ENCODE measurements around the gene SPRING1. TPM values are rescaled to one million over a fixed set of nuclear protein-coding genes. Genes with fewer than 3 reads are reported as not detected.

SPRING1 gene
- total and polyA plus RNA-seq, 2 of the 13 experiments (the other 11 are each of a cell fraction or from before 2014, with no cell fraction given) = 20.0 to 51.8 TPM

GRCh38 chr12:116774020-116774419, 36.2 kb upstream of the SPRING1 start:
- Histone ChIP-seq H3K79me2 (ENCODE audit: insufficient read depth, low read length) (no peaks in the 10 kb centered on the region), H3K36me3 (replicated peaks in 1 of 2; ENCODE audit: control insufficient read depth in 1 of 2, insufficient read depth in 2 of 2, low read length in 2 of 2) (no peaks in the 10 kb centered on the region), H3K9ac (ENCODE audit: insufficient read depth, low read depth, low read length) (no peak overlapping the region), H3K27me3 (ENCODE audit: control insufficient read depth in 1 of 2, insufficient read depth in 2 of 2, low read length in 2 of 2) (no peaks in the 10 kb centered on the region), H2AFZ (ENCODE audit: low read length) (no peak overlapping the region), H3K27ac (ENCODE audit: extremely low read length, insufficient read depth, low read length) (no peak overlapping the region), H3K4me3 (replicated peaks in 1 of 3; ENCODE audit: insufficient read depth in 1 of 3, low read depth in 2 of 3, low read length in 3 of 3) (no peak overlapping the region), H4K20me1 (ENCODE audit: insufficient read depth, low read length) (no peaks in the 10 kb centered on the region), H3K9me3 (ENCODE audit: low read length) (no peaks in the 10 kb centered on the region), H3K4me1 (ENCODE audit: insufficient read depth, low read length) (no peaks in the 10 kb centered on the region), H3K4me2 (ENCODE audit: low read depth, low read length) (no peak overlapping the region)
- FAIRE-seq (no peak), DNase-seq (ENCODE audit: low spot score) (no peak), ATAC-seq (no peak)
- BruUV-seq (replicated peaks) = no TSS peak
- 69% methylated on average over 4 of the region's 4 CpGs for WGBS (ENCODE audit: low lambda C conversion rate)
- ChIA-PET CTCF (ENCODE audit: low intra/inter-chr PET ratio, low total read pairs) (no interaction called here), POLR2A (no interaction called here)
- intact Hi-C loops (cut with micrococcal nuclease; ENCODE audit: unreplicated experiment) = no loop called here
- in situ Hi-C loops (cut with HindIII; ENCODE audit: extremely low pct_ligation_motif_present, low pct_unique_long_range_greater_than_20kb) = no loop called here
- TF ChIP-seq NFAT5 (CRISPR knock-in tag; IDR thresholded peaks at IDR 0.05) = no peak
- no peak for TF ChIP-seq ZBTB42 (CRISPR knock-in tag; IDR thresholded peaks at IDR 0.05)
- no peak for TF ChIP-seq GMEB1 (CRISPR knock-in tag; IDR thresholded peaks at IDR 0.05; ENCODE audit: borderline replicate concordance)
- TF ChIP-seq EZH2 (conservative IDR thresholded peaks at IDR 0.05; ENCODE audit: low read depth, low read length) = no peak
- TF ChIP-seq ZNF101 (CRISPR knock-in tag; IDR thresholded peaks at IDR 0.05; ENCODE audit: borderline replicate concordance, low read depth) = no peak
- no peak for TF ChIP-seq U2AF1 (optimal IDR thresholded peaks at IDR 0.05; ENCODE audit: low read depth, low read length)
- no peak for TF ChIP-seq ATF2 (CRISPR knock-in tag; IDR thresholded peaks at IDR 0.05)
- TF ChIP-seq IKZF1 (IDR thresholded peaks at IDR 0.05) = no peak
- no peak for TF ChIP-seq ZNF335 (CRISPR knock-in tag; IDR thresholded peaks at IDR 0.05)
- TF ChIP-seq RFX5 (IDR thresholded peaks at IDR 0.05; ENCODE audit: low read depth, low read length) = no peak
- TF ChIP-seq MXD4 (CRISPR knock-in tag; IDR thresholded peaks at IDR 0.05) = no peak
- no peak for TF ChIP-seq GLMP (CRISPR knock-in tag; IDR thresholded peaks at IDR 0.05; ENCODE audit: borderline replicate concordance)
- TF ChIP-seq PBX3 (CRISPR knock-in tag; IDR thresholded peaks at IDR 0.05; ENCODE audit: borderline replicate concordance) = no peak
- TF ChIP-seq ZNF883 (CRISPR knock-in tag; IDR thresholded peaks at IDR 0.05; ENCODE audit: not compliant biosample characterization) = no peak

Data from HepG2 (cell line).